ENCODE results near the gene SHKBP1. TPM values are rescaled to one million over a fixed set of nuclear protein-coding genes. Genes with fewer than 3 reads are reported as not detected.

SHKBP1 gene
- total and polyA plus RNA-seq, 9 of the 15 experiments (the other 6 are each of a cell fraction or from before 2014, with no cell fraction given), result 1.2 to 58.1 (median 22.3) TPM

GRCh38 chr19:40529093-40529954 lies 47.3 kb upstream of the SHKBP1 start (continued):
- TF ChIP-seq ZNF263 (CRISPR knock-in tag; IDR thresholded peaks at IDR 0.05; ENCODE audit: borderline replicate concordance) (no peak), ZNF449 (CRISPR knock-in tag; IDR thresholded peaks at IDR 0.05) (no peak), PML (IDR thresholded peaks at IDR 0.05; ENCODE audit: low read length) (no peak), ZNF561 (CRISPR knock-in tag; conservative IDR thresholded peaks at IDR 0.05) (no peak), KDM5B (IDR thresholded peaks at IDR 0.05; ENCODE audit: insufficient replicate concordance, low read depth, low read length) (peak; percentile 18), ATF3 (IDR thresholded peaks at IDR 0.05) (peak; percentile 28; the same call in 1 of the 2 replicates), ATF3 (CRISPR knock-in tag; conservative IDR thresholded peaks at IDR 0.05) (no peak), BMI1 (IDR thresholded peaks at IDR 0.05; ENCODE audit: low read length) (peak; percentile 84; the same call in 1 of the 2 replicates), KLF16 (IDR thresholded peaks at IDR 0.05) (peak; percentile 63; the same call in 1 of the 2 replicates), NCOR1 (IDR thresholded peaks at IDR 0.05) (no peak), TGIF2 (CRISPR knock-in tag; IDR thresholded peaks at IDR 0.05) (no peak), POLR2A (conservative IDR thresholded peaks at IDR 0.05) (no peak), POLR2AphosphoS2 (IDR thresholded peaks at IDR 0.05; ENCODE audit: low read length) (no peak), SMARCC2 (IDR thresholded peaks at IDR 0.05; ENCODE audit: low read depth) (no peak), NKRF (IDR thresholded peaks at IDR 0.05; ENCODE audit: borderline replicate concordance) (no peak), LARP7 (IDR thresholded peaks at IDR 0.05) (no peak), ZNF76 (CRISPR knock-in tag; IDR thresholded peaks at IDR 0.05; ENCODE audit: borderline replicate concordance) (no peak), KAT2B (IDR thresholded peaks at IDR 0.05; ENCODE audit: low read depth, low read length) (no peak), DACH1 (IDR thresholded peaks at IDR 0.05; ENCODE audit: partially characterized antibody) (no peak), CHD4 (IDR thresholded peaks at IDR 0.05; ENCODE audit: insufficient read depth, insufficient replicate concordance, low read depth, low read length, poor library complexity, severe bottlenecking) (no peak), GTF2A2 (tag; IDR thresholded peaks at IDR 0.05) (no peak), KLF6 (CRISPR knock-in tag; IDR thresholded peaks at IDR 0.05; ENCODE audit: borderline replicate concordance) (no peak), CBX1 (IDR thresholded peaks at IDR 0.05; ENCODE audit: low read depth) (no peak), HMGXB4 (CRISPR knock-in tag; IDR thresholded peaks at IDR 0.05) (no peak)

All from K562 (cell line).